Inflammatory macrophage (primary cell): ENCODE results near the gene NKAPL.
A peak's percentile ranks its signal among the peaks of the same experiment; 100 is the strongest.

Source experiments
- DNase-seq, 2 donors: peaks; one replicate each; pipeline ENCODE4 v3.0.0-alpha.2; 2020 to 2022

The NKAPL gene

GRCh38 chr6:28245206-28245941, 13.7 kb upstream of the NKAPL start:
- DNase-seq: no peak

DNA sequence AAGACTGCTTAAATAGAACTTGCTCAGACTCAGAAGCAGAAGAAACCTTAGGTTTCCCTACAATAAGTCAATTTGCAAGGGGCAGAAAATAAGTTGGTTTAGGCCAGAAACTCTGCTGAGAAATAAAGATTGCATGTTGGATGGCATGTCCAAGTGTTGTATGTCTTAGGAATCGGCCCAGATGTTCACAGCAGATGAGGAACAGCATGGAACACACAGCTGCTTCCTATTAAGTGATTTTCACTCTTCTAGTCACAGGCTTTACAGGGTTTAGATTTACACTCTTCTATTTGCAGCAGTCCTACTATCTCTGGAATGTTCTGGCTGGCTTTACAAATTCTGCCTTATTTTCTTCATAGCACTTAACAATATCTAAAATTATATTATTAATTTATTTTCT, 10.2 kb upstream of the NKAPL start:
- no peak for DNase-seq

- DNase-seq: no peak
Measured at GRCh38 chr6:28250747-28251146, 8.3 kb upstream of the NKAPL start.

GRCh38 chr6:28251661-28252008, 7.5 kb upstream of the NKAPL start:
- DNase-seq: peak in 1 of 2 donors; percentile 25

- DNase-seq: peak; percentile 87 to 89
Measured at GRCh38 chr6:28252009-28252975, 6.8 kb upstream of the NKAPL start, which contains the start of gene ZKSCAN4. ZKSCAN4 (minus strand) TSS chr6:28252269; CDS start chr6:28251980, 289 bp downstream.

DNA sequence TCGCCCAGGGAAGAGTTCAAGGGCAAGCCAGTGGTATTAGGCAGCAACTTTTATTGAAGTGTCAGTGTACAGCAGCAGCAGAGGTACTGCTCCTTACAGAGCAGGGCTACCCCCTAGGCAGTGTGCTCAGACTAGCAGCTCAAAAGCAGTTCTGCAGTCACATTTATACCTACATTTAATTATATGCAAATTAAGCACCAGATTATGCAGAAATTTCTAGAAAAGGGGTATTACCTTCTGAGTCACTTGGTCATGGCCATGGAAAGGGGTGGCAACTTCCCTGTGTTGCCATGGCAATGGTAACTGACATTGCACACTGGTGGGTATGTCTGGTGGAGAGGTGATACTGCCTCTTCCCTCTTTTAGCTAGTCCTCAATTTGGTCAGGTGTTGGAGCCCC, 5.0 kb upstream of the NKAPL start:
- DNase-seq: peak in 1 of 2 donors; percentile 11

DNA sequence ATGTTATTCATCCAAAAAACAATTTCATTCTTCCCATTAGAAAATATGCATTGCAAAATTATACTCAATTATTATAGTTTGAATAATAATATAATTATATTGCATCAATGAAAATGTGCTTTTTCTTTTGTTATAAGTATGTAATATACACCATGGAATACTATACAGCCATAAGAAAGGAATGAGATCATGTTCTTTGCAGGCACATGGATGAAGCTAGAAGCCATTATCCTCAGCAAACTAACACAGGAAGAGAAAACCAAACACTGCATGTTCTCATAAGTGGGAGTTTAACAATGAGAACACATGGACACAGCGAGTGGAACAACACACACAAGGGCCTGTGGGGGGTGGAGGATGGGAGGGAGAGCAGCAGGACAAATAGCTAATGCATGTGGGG, 2.1 kb upstream of the NKAPL start:
- DNase-seq: no peak

DNA sequence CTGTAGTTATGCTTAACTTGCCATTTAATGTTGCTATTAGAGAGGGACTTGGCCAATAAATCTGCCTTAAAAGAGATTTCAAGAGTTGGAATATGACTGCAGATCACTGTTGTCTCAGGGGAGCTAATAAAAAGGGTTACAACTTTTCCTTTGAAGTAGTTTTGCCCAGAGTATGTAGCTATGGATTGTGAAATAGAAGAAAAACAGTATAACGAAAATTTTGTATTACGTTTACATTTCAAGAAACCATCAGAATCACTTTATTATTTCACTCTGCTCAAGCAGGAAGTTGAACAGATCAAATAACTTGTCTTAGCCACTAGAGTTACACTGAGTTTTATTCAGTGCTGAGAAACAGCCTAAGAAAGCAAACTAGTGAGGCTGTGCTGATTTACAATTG, 4.8 kb downstream of the NKAPL start:
- DNase-seq: no peak

GRCh38 chr6:28264834-28265401, 5.8 kb downstream of the NKAPL start:
- DNase-seq: no peak

- DNase-seq: no peak
Measured at GRCh38 chr6:28266563-28266961, 7.5 kb downstream of the NKAPL start.

DNA sequence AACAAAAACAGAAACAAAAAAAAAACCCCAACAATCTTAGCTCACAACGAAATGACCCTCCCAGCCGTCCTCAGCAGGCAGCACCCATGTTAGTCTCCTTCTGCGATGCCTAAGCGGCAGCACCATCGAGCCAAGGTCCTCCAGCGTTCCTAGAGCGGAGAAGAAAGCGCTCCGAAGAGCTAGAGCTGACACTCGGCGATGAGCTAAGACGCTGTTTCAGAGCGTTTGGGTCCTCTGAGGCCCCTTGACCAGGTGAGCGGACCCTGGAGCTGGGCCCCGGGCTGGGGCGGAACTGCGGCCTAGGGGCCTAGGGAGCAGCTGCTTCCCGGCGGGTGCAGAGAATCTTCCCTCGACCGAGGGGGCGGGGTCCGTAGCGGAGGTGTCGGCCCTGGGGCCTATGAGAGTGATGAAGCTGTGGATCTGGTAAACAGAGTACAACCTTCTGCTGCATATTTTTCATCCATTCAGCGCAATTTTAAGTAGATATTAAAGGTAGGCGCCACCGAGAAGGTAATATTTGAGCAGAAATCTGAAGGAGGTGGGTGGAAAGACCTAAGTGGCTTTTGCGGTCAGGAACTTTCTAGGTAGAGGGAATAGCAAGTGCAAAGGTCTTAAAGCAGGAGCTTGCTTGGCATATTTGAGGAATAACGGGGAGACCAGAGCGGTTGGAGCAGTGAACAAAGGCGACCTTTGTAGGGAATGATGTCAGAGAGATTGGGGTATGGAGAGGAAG, 8.0 kb downstream of the NKAPL start, which contains the start of gene ZSCAN26:
Gene ZSCAN26 (plus strand): TSS at position 182 of the 733 bp plus-strand sequence. CDS start 4,777 bp downstream, outside the sequence.
- DNase-seq: peak; percentile 86 to 89

DNA sequence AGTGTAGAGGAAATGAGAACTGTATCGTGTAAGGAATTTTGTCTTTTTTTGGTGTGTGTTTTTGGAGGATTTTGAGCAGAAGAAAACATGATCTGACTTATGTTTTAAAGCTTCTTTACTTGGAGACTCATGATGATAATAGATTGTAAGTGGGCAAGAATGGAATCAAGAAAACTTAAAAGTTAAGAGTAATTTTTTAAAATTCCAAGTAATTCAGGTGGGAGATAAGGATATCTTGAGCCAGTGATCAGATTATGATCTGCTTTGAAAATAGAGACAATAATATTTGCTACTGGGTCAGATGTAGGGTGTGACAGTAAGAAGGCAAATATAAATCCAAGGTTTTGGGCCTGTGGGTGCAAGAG, 8.6 kb downstream of the NKAPL start:
- DNase-seq: no peak

DNA sequence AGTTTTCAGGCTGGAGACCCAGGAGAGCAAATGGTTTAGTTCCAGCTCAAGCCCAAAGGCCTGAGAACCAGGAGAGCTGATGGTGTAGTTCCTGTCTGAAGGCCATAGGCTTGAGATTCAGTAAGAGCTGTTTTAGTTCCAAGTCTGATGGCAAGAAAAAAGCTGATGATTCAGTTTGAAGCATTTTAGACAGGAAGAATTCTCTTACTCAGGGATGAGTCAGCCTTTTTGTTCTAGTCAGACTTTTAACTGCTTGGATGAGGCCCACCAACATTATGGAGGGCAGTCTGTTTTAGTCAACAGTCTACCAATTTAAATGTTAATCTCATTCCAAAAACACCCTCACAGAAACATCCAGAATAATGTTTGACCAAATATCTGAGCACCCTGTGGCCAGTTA, 10.4 kb downstream of the NKAPL start:
- no peak for DNase-seq

GRCh38 chr6:28274888-28275287, 15.8 kb downstream of the NKAPL start:
- no peak for DNase-seq

- no peak for DNase-seq
Measured at GRCh38 chr6:28277746-28278145, 18.6 kb downstream of the NKAPL start.

DNA sequence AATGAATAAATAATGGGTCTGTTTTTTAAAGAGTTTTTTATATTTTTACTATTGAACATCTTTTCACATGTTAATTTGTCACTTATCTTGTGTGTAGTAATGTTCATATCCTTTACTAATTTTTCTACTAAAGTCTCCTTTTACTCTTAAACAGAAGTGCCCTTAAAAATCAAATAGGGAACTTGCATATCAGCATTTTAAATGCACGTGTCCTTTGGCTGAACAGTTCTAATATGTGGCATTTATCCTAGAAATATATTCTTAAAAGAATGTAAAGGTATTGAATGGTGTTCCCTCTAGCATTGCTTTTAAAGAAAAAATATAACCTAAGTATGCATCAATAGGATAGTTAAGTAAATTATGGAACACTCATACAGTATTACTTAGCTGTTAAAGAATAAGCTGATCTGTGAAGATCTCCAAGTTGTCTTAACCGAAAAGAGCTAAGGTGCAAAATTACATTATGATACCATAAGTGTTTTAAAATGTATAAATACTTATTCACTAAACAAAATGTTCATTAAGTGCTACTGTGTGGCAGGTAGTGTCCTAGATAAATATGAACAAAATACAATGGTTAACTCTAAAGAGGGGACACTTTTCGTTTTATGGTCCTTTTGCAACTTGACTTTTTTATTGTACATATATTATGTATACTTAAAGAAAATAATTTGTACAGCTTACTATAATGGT, 21.6 kb downstream of the NKAPL start:
- no peak for DNase-seq

GRCh38 chr6:28281288-28282064, 22.4 kb downstream of the NKAPL start, which contains the start of gene PGBD1:
PGBD1 (plus strand) TSS chr6:28281572; CDS start chr6:28283814, 2,242 bp downstream.
- DNase-seq: peak; percentile 25 to 44

DNA sequence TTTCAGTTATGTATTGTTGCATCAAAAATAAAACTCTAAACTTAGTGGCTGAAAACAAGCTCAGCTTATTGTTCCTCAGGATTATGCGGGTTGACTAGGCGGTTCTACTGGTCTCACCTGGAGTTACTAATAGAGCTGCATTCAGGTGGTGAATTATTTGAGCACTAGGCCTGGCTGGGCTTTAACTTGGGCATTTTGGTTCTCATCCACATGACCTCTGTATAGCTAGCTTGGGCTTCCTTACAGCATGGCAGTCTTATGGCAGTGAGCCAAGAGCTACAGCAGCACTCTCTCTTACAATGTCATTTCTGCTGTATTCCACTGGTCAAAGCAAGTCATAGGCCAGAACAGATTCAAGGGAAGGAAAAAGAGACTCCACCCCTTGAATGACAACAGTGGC, 23.8 kb downstream of the NKAPL start:
- no peak for DNase-seq

- DNase-seq: no peak
Measured at GRCh38 chr6:28291573-28291972, 32.5 kb downstream of the NKAPL start.

GRCh38 chr6:28295326-28295725, 36.2 kb downstream of the NKAPL start:
- DNase-seq: no peak

DNA sequence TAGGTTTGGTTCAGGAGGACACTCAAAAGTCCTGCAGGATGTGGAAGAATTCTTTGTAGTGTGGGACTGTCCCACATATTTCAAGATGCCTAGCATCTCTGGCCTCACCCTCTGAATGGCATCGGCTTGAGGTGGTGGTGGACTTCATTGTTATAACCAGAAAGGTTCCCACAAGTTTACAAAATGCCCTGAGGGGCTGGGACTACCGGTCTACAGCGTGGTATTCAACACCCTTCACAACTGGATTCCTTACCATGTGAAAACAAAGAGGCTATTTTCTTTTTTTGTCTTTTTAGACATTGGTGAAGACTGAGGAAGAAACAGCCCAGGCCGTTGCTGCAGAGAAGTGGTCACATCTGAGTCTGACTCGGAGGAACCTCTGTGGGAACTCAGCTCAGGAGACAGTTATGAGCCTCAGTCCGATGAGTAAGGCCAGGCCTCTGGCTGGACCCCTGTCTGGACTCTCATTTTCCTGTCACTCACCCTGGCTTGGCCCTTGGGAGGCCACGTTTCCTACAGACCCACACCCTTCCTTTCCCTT, 37.5 kb downstream of the NKAPL start:
- DNase-seq: no peak
